HG02970 (cell line): ENCODE measurements around the gene FLYWCH2.
"Not testable (repeated sequence)": the region's sequence is repeated elsewhere in the genome, so short reads cannot be mapped to it uniquely, and the experiment has no call there.

Experiments
- ATAC-seq: cut with Tn5 transposase; IDR thresholded peaks from one replicate; pipeline ENCODE4 v1.9.1; 2021; ENCODE audit warnings: mild to moderate bottlenecking, moderate library complexity, moderate number of reproducible peaks; ENCODE audit not compliant: unreplicated experiment, low FRiP score

Gene FLYWCH2

GRCh38 chr16:2934450-2934849, 51.4 kb downstream of the FLYWCH2 start:
- no peak for ATAC-seq

- no peak for ATAC-seq
Measured at GRCh38 chr16:2936436-2937011, 53.5 kb downstream of the FLYWCH2 start.

GRCh38 chr16:2937170-2937569, 54.2 kb downstream of the FLYWCH2 start:
- no peak for ATAC-seq

DNA sequence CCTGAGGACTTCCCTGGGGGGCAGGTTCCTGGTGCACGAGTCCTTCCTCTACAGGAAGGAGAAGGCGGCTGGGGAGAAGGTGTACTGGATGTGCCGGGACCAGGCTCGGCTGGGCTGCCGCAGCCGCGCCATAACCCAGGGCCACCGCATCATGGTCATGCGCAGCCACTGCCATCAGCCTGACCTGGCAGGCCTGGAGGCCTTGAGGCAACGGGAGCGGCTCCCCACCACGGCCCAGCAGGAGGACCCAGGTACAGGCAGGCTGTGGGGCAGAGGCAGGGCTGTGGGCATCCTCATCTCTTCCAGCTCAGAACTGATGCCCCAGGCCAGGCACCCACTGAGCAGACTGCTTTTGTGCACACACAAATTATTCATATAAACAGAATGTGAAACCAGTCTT, 55.2 kb downstream of the FLYWCH2 start:
- ATAC-seq: no peak

- no peak for ATAC-seq
Measured at GRCh38 chr16:2939968-2940367, 57.0 kb downstream of the FLYWCH2 start.

DNA sequence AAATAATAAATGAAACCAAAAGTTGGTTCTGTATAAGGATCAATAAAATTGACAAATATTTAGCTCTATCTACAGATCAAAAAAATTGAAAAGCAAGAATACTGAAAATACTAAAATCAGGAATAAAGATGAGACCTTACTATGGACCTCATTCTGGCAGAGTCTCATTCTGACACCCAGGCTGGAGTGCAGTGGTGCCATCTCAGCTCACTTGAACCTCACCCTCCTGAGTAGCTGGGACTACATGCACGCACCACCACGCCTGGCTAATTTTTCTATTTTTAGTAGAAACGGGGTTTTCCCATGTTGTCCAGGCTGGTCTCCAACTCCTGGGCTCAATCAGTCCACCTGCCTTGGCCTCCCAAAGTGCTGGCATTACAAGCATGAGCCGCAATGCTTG, 59.0 kb downstream of the FLYWCH2 start:
- no peak for ATAC-seq

- not testable (repeated sequence) for ATAC-seq
Measured at GRCh38 chr16:2943716-2944115, 60.7 kb downstream of the FLYWCH2 start.

DNA sequence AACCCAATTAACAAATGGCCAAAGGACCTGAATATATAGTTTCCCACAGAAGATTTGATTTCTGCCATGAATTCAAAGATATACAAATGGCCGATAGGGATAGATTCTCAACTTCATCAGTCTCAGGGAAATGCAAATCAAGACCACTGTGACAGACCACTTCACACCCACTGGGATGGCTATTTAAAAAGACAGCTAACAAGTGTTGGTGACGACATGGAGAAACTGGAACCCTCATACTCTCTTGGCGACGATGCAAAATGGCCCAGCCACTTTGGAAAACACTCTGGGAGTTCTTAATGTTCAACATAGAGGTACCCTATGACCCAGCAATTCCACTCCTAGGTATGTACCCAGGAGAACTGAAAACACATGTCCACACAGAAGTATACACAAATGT, 63.6 kb downstream of the FLYWCH2 start:
- no peak for ATAC-seq
